Measurements from ENCODE around the gene SLC29A1.

- no peak for TF ChIP-seq CTCF (IDR thresholded peaks at IDR 0.05; ENCODE audit: low read depth, low read length)
- no peak for TF ChIP-seq POLR2A (IDR thresholded peaks at IDR 0.05; ENCODE audit: extremely low read depth, insufficient read length)
- no peak for TF ChIP-seq MAX (IDR thresholded peaks at IDR 0.05; ENCODE audit: low read depth, low read length)
- no peak for TF ChIP-seq MYC (IDR thresholded peaks at IDR 0.05; ENCODE audit: low read depth, low read length)
Measured at GRCh38 chr6:44192428-44193041, 30.9 kb upstream of the SLC29A1 start.
